PFSK-1 (cell line): ENCODE results near the gene C2orf42.

Experiments
- FOXP2 ChIP-seq: optimal IDR thresholded peaks from 2 replicates; pipeline ENCODE3; 2011; ENCODE audit warnings: borderline replicate concordance, control low read depth, inconsistent platforms; ENCODE audit not compliant: insufficient read depth; ENCODE audit errors: extremely low read length, extremely low read depth
- POLR2AphosphoS5 ChIP-seq: IDR thresholded peaks from 2 replicates; pipeline ENCODE4 v1.6.1; 2012; ENCODE audit warnings: low read depth, mild to moderate bottlenecking, control low read depth, low read length, moderate library complexity
- REST ChIP-seq, 2 experiments: IDR thresholded peaks; 2 replicates each; pipeline versions ENCODE4 v1.6.1 to v1.8.0; 2011 to 2012; ENCODE audit warnings: low read depth in 2 of 2, low read length in 2 of 2, control low read depth in 1 of 2, inconsistent platforms in 1 of 2, mild to moderate bottlenecking in 1 of 2, moderate library complexity in 1 of 2; ENCODE audit not compliant: insufficient read depth in 1 of 2
- SIN3A ChIP-seq: IDR thresholded peaks from 2 replicates; pipeline ENCODE4 v1.6.1; 2012; ENCODE audit warnings: mild to moderate bottlenecking, low read length, moderate library complexity, borderline replicate concordance; ENCODE audit not compliant: insufficient read depth
- TAF1 ChIP-seq: IDR thresholded peaks from 2 replicates; pipeline ENCODE4 v1.6.1; 2012; ENCODE audit warnings: low read length, control low read depth, borderline replicate concordance; ENCODE audit not compliant: insufficient read depth

The C2orf42 gene

GRCh38 chr2:70141212-70141901 is 49.5 kb downstream of the C2orf42 start:
- TF ChIP-seq POLR2AphosphoS5 (peak; percentile 45; the same call in 1 of the 2 replicates), SIN3A (no peak)

GRCh38 chr2:70140791-70141211 is 50.0 kb downstream of the C2orf42 start:
- TF ChIP-seq TAF1 (no peak), REST (IDR thresholded peaks at IDR 0.05; ENCODE audit: insufficient read depth in 1 of 2, low read depth in 2 of 2, low read length in 2 of 2) (no peak), SIN3A (no peak), FOXP2 (no peak), POLR2AphosphoS5 (no peak)

- TF ChIP-seq FOXP2: no peak
- TF ChIP-seq SIN3A: 0 out of 2 replicates have a peak, but pooled peaks have one; percentile 19
Observed at GRCh38 chr2:70133491-70134322, 57.1 kb downstream of the C2orf42 start.

GRCh38 chr2:70133127-70133452 is 57.7 kb downstream of the C2orf42 start:
- no peak for TF ChIP-seq FOXP2
- TF ChIP-seq SIN3A: no peak
- no peak for TF ChIP-seq REST (IDR thresholded peaks at IDR 0.05; ENCODE audit: insufficient read depth in 1 of 2, low read depth in 2 of 2, low read length in 2 of 2)
- no peak for TF ChIP-seq POLR2AphosphoS5
- no peak for TF ChIP-seq TAF1

- TF ChIP-seq TAF1 (0 out of 2 replicates have a peak, but pooled peaks have one; percentile 56), POLR2AphosphoS5 (peak; percentile 66), SIN3A (no peak)
Observed at GRCh38 chr2:70132244-70133126, 58.3 kb downstream of the C2orf42 start.

- TF ChIP-seq TAF1 (no peak), SIN3A (no peak), FOXP2 (no peak)
Observed at GRCh38 chr2:70128005-70128404, 62.8 kb downstream of the C2orf42 start.

- no peak for TF ChIP-seq FOXP2
- TF ChIP-seq POLR2AphosphoS5: no peak
- no peak for TF ChIP-seq SIN3A
- no peak for TF ChIP-seq REST (IDR thresholded peaks at IDR 0.05; ENCODE audit: insufficient read depth in 1 of 2, low read depth in 2 of 2, low read length in 2 of 2)
- TF ChIP-seq TAF1: no peak
Observed at GRCh38 chr2:70126413-70126812, 64.4 kb downstream of the C2orf42 start.
